H1 (cell line): ENCODE data around the gene STPG1. TPM values are rescaled to one million over a fixed set of nuclear protein-coding genes. Genes with fewer than 3 reads are reported as not detected.

Experiments used
- CTCF ChIP-seq, 3 experiments: IDR thresholded peaks; 1 replicate in 2 of 3; 2 replicates in 1 of 3; pipeline versions ENCODE4 v1.5.1 to v1.6.1; 2011; ENCODE audit warnings: low read length in 3 of 3, mild to moderate bottlenecking in 3 of 3, inconsistent platforms in 2 of 3, low read depth in 1 of 3, moderate library complexity in 1 of 3; ENCODE audit not compliant: insufficient read depth in 1 of 3; ENCODE audit errors: control extremely low read depth in 1 of 3
- EP300 ChIP-seq, 2 experiments: IDR thresholded peaks; 1 replicate in 1 of 2; 2 replicates in 1 of 2; pipeline ENCODE4 v1.6.1; 2011 to 2012; ENCODE audit warnings: low read depth in 2 of 2, low read length in 2 of 2, mild to moderate bottlenecking in 2 of 2, borderline replicate concordance in 1 of 2, inconsistent platforms in 1 of 2, moderate library complexity in 1 of 2
- EZH2 ChIP-seq: fragments of 200-600 bp; sonication (generic); IDR thresholded peaks from 2 replicates; pipeline ENCODE4 v1.7.1; 2012; ENCODE audit warnings: low read depth, mild to moderate bottlenecking, moderate library complexity, low read length, inconsistent platforms; ENCODE audit not compliant: severe bottlenecking
- FOSL1 ChIP-seq: IDR thresholded peaks from 2 replicates; pipeline ENCODE4 v1.6.1; 2011; ENCODE audit warnings: mild to moderate bottlenecking, low read depth, low read length, moderate library complexity; ENCODE audit not compliant: insufficient read depth
- JUN ChIP-seq: IDR thresholded peaks from 2 replicates; pipeline ENCODE4 v1.6.1; 2011; ENCODE audit warnings: low read depth, mild to moderate bottlenecking, improper control_type of control experiment, low read length
- JUND ChIP-seq: IDR thresholded peaks from 2 replicates; pipeline ENCODE4 v1.6.1; 2011; ENCODE audit warnings: mild to moderate bottlenecking, improper control_type of control experiment, low read length
- RBBP5 ChIP-seq: IDR thresholded peaks from 2 replicates; pipeline ENCODE4 v1.7.1; 2012; ENCODE audit warnings: low read depth, mild to moderate bottlenecking, inconsistent platforms, low read length, moderate library complexity, borderline replicate concordance
- RNF2 ChIP-seq: fragments of 200-900, 300-1000 bp; sonication (generic); IDR thresholded peaks from 2 replicates; pipeline ENCODE4 v1.7.1; 2016; ENCODE audit warnings: borderline replicate concordance, low read depth, mild to moderate bottlenecking, antibody characterized with exemption, low read length; ENCODE audit not compliant: poor library complexity, severe bottlenecking; ENCODE audit errors: missing control alignments
- SAP30 ChIP-seq: fragments of 300-600 bp; sonication (generic); IDR thresholded peaks from 2 replicates; pipeline ENCODE4 v1.7.1; 2012; ENCODE audit warnings: low read length, moderate library complexity, mild to moderate bottlenecking, inconsistent platforms; ENCODE audit not compliant: insufficient read depth, insufficient replicate concordance
- SIX5 ChIP-seq: IDR thresholded peaks from 2 replicates; pipeline ENCODE4 v1.6.1; 2011; ENCODE audit warnings: mild to moderate bottlenecking, low read depth, low read length
- SUZ12 ChIP-seq: fragments of 200-600 bp; sonication (generic); IDR thresholded peaks from 2 replicates; pipeline ENCODE4 v1.6.1; 2012; ENCODE audit warnings: mild to moderate bottlenecking, inconsistent platforms, low read length, moderate library complexity, mixed read lengths
- TAF1 ChIP-seq: IDR thresholded peaks from 2 replicates; pipeline ENCODE4 v1.6.1; 2011; ENCODE audit warnings: mild to moderate bottlenecking, low read depth, low read length
- TCF12 ChIP-seq: IDR thresholded peaks from 2 replicates; pipeline ENCODE4 v1.6.1; 2011; ENCODE audit warnings: low read depth, mild to moderate bottlenecking, low read length
- TEAD4 ChIP-seq: IDR thresholded peaks from 2 replicates; pipeline ENCODE4 v1.6.1; 2012; ENCODE audit warnings: low read depth, low read length, inconsistent platforms, mixed read lengths
- polyA plus RNA-seq, 7 experiments: library from polyadenylated mRNA; depleted of rRNA in 3 of 7; stranded (reverse) in 5 of 7; unstranded in 2 of 7; fragments of >200 nt in 5 of 7; fragments of 200-250 nt in 2 of 7; gene quantifications; 1 replicate in 5 of 7; 2 replicates in 1 of 7; 4 replicates in 1 of 7; pipeline versions ENCODE4 v1.2.1 to v1.2.3, GENCODE V29; 2011 to 2013; ENCODE audit warnings: missing spikeins in 2 of 7, mixed read lengths in 2 of 7
- total RNA-seq: library from RNA; stranded (reverse); fragmentation: NEBNext Ultra II Directional; extraction: Animal tissue kit (Norgen Biotek cat#: 25700); gene quantifications from 2 replicates; pipeline ENCODE4 v1.2.1, GENCODE V29; 2021

Gene STPG1
- total and polyA plus RNA-seq, 2 of the 8 experiments (the other 6 are each of a cell fraction or from before 2014, with no cell fraction given), result 10.3 to 11.2 TPM

GRCh38 chr1:24322470-24323177 lies 91.0 kb downstream of the STPG1 start (continued):
- TF ChIP-seq CTCF (IDR thresholded peaks at IDR 0.05; ENCODE audit: control extremely low read depth in 1 of 3, insufficient read depth in 1 of 3, low read depth in 1 of 3, low read length in 3 of 3) (no peak), JUN (no peak), JUND (no peak), SAP30 (no peak), RBBP5 (peak; percentile 36; the same call in 1 of the 2 replicates), EZH2 (peak; percentile 15), EP300 (IDR thresholded peaks at IDR 0.05; ENCODE audit: borderline replicate concordance in 1 of 2, low read depth in 2 of 2, low read length in 2 of 2) (no peak), TEAD4 (no peak), SUZ12 (peak; percentile 58; the same call in 1 of the 2 replicates), RNF2 (peak; percentile 43), FOSL1 (no peak), TCF12 (no peak), SIX5 (no peak), TAF1 (no peak)
- TF ChIP-seq, all 59 proteins: peak for 5
